NT2/D1 (cell line): ENCODE data around the gene AP3D1.

Source experiments
- SUZ12 ChIP-seq: IDR thresholded peaks from 2 replicates; pipeline ENCODE4 v1.6.1; 2011; ENCODE audit not compliant: insufficient read length, insufficient read depth; ENCODE audit errors: extremely low read depth
- YY1 ChIP-seq: IDR thresholded peaks from 2 replicates; pipeline ENCODE4 v1.6.1; 2011; ENCODE audit not compliant: insufficient read length, insufficient read depth

- TF ChIP-seq YY1 (no peak), SUZ12 (no peak)
Observed at GRCh38 chr19:2064788-2065524, 86.4 kb downstream of the AP3D1 start.
